Bronchial epithelial cell (primary cell): ENCODE data around the gene ETV5. TPM values are rescaled to one million over a fixed set of nuclear protein-coding genes. Genes with fewer than 3 reads are reported as not detected.

Experiments
- DNase-seq: peaks from one replicate; pipeline ENCODE4 v3.0.0-alpha.2; 2010; ENCODE audit warnings: low read depth
- FAIRE-seq: peaks from 2 replicates; lab custom pipeline; 2011; peaks lifted over from hg19 to GRCh38; lab: Jason Lieb, UNC
- H3K27me3 ChIP-seq: 2 replicates; pipeline ENCODE4 v1.5.1; 2011; ENCODE audit warnings: low read length; ENCODE audit not compliant: control insufficient read depth, insufficient read depth
- H3K36me3 ChIP-seq: 2 replicates; pipeline ENCODE4 v1.5.1; 2011; ENCODE audit warnings: low read length; ENCODE audit not compliant: control insufficient read depth, insufficient read depth
- H3K4me3 ChIP-seq: 2 replicates; pipeline ENCODE4 v1.5.1; 2011; ENCODE audit warnings: mild to moderate bottlenecking, low read depth, low read length, control low read depth
- total RNA-seq: library from RNA; depleted of rRNA; stranded (reverse); fragments of >200 nt; gene quantifications from 2 replicates; pipeline ENCODE4 v1.2.1, GENCODE V29; 2014
- TF ChIP-seq, protein P1 (sequence below): IDR thresholded peaks from 2 replicates; pipeline ENCODE4 v1.5.1; 2011; ENCODE audit warnings: mild to moderate bottlenecking, moderate library complexity, low read length, control low read depth, inconsistent platforms; ENCODE audit not compliant: insufficient read depth, severe bottlenecking

ETV5 gene
- total RNA-seq, 1 donor from 2014 or later, result 12.9 TPM

GRCh38 chr3:186088335-186088734 is 20.6 kb downstream of the ETV5 start:
- DNase-seq (no peak), FAIRE-seq (no peak)
- Histone ChIP-seq H3K27me3 (no peaks in the 10 kb centered on the region), H3K36me3 (no peaks in the 10 kb centered on the region), H3K4me3 (no peak overlapping the region)
- TF ChIP-seq, protein P1, sequence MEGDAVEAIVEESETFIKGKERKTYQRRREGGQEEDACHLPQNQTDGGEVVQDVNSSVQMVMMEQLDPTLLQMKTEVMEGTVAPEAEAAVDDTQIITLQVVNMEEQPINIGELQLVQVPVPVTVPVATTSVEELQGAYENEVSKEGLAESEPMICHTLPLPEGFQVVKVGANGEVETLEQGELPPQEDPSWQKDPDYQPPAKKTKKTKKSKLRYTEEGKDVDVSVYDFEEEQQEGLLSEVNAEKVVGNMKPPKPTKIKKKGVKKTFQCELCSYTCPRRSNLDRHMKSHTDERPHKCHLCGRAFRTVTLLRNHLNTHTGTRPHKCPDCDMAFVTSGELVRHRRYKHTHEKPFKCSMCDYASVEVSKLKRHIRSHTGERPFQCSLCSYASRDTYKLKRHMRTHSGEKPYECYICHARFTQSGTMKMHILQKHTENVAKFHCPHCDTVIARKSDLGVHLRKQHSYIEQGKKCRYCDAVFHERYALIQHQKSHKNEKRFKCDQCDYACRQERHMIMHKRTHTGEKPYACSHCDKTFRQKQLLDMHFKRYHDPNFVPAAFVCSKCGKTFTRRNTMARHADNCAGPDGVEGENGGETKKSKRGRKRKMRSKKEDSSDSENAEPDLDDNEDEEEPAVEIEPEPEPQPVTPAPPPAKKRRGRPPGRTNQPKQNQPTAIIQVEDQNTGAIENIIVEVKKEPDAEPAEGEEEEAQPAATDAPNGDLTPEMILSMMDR, result no peak

DNA sequence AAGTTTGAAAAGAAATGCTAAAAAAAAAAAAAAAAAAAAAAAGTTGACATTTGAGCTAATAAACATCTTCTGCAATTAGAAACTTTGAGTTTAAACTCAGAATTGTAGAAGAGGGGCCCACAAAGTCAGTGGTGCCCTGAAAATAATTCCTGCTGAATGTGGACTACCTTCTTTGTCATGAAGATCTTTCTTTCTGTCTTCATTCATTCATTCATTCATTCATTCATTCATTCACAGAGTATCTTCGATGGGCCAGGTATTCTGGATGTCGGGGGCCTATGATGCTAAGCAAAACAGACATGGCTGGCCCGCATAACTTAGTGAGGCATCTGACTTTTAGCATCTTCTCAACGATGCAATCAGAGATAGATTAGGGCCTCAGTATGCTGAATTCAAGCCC is 24.6 kb downstream of the ETV5 start:
- FAIRE-seq, result no peak
- H3K36me3 ChIP-seq, result no peaks in the 10 kb centered on the region

DNA sequence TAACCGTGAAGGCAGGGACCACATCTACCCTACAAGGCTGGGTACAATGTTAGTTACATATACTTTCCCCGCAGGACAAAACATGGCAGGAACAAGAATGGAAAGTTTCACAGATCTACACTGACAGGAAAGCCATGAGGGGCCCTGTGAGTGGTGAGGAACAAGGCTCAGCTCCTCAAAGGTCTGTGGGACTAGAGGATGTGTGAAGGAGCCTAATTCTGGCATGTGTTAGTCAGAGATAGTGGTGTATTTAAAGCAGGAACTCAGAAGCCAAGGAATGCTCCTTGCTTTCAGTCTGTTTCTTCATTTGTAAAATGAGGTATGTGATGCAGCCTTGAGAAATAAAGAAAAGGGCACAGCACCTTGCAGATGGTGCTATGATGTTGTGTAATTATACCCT is 25.1 kb downstream of the ETV5 start:
- DNase-seq (no peak), FAIRE-seq (no peak)
- H3K4me3 ChIP-seq, result no peak overlapping the region
- no peaks in the 10 kb centered on the region for H3K27me3 ChIP-seq
- no peaks in the 10 kb centered on the region for H3K36me3 ChIP-seq
- TF ChIP-seq, protein P1, result no peak

More for the DNA sequence above, 24.6 kb downstream of the ETV5 start:
- no peak for DNase-seq
- Histone ChIP-seq H3K27me3 (no peaks in the 10 kb centered on the region), H3K4me3 (no peak overlapping the region)
- TF ChIP-seq, protein P1, result no peak

GRCh38 chr3:186082150-186082549 is 26.7 kb downstream of the ETV5 start:
- TF ChIP-seq, protein P1, result no peak
- no peaks in the 10 kb centered on the region for H3K36me3 ChIP-seq
- H3K27me3 ChIP-seq, result no peaks in the 10 kb centered on the region
- DNase-seq, result no peak
- no peak for FAIRE-seq
- H3K4me3 ChIP-seq, result no peak overlapping the region

DNA sequence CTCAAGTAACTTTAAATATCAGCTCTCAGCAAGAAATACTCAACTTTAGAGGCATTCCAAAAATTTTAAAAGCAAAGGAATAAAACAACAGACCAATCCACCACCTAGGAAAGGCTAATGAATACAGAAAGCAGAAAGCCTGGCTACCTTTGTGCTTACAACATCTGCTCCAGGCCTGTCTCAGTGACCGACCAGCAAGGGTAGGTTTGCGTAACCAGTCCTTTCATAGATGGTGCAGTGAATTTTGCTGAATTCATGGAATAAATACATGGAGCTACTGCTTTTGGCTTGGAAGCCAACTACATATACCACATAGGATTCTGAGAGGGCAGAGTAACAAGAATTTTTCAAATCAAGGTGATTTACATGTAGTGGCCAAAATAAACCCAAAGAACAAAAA is 27.2 kb downstream of the ETV5 start:
- Histone ChIP-seq H3K4me3 (no peak overlapping the region), H3K27me3 (no peaks in the 10 kb centered on the region), H3K36me3 (no peaks in the 10 kb centered on the region)
- TF ChIP-seq, protein P1, result no peak
- FAIRE-seq (no peak), DNase-seq (no peak)

DNA sequence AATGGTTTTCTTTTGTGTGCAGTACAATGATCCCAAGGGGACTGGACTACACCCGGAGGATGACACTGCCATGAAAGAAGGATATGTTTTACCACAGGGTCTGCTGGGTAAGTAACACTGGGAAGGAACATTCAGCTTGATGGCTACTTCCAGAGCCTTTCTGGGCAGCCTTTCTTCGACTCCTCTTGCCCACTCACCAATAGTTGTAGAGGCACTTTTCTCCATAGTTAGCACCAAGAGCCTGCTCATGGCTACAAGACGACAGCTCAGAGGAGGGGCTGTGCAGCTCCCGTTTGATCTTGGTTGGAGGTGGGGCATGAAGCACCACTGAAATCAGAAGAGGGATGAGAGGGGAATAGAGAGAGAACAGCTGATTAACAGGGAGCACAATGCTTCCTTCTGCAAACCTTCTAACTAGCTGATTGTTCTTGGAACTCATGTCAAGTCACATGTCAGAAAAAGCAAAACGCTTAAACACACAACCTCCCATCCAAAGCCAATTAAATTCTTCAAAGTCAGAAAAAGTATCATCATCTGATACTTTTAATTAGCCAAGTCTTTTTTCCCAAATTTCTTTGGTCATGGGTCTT is 27.9 kb downstream of the ETV5 start:
- no peaks in the 10 kb centered on the region for H3K27me3 ChIP-seq
- FAIRE-seq (no peak), DNase-seq (no peak)
- no peaks in the 10 kb centered on the region for H3K36me3 ChIP-seq
- TF ChIP-seq, protein P1, result no peak
- no peak overlapping the region for H3K4me3 ChIP-seq
